Measurements from ENCODE around the gene ATRN.
A peak's percentile ranks its signal among the peaks of the same experiment; 100 is the strongest.
"Not testable (repeated sequence)": the region's sequence is repeated elsewhere in the genome, so short reads cannot be mapped to it uniquely, and the experiment has no call there.

Gene ATRN

DNA sequence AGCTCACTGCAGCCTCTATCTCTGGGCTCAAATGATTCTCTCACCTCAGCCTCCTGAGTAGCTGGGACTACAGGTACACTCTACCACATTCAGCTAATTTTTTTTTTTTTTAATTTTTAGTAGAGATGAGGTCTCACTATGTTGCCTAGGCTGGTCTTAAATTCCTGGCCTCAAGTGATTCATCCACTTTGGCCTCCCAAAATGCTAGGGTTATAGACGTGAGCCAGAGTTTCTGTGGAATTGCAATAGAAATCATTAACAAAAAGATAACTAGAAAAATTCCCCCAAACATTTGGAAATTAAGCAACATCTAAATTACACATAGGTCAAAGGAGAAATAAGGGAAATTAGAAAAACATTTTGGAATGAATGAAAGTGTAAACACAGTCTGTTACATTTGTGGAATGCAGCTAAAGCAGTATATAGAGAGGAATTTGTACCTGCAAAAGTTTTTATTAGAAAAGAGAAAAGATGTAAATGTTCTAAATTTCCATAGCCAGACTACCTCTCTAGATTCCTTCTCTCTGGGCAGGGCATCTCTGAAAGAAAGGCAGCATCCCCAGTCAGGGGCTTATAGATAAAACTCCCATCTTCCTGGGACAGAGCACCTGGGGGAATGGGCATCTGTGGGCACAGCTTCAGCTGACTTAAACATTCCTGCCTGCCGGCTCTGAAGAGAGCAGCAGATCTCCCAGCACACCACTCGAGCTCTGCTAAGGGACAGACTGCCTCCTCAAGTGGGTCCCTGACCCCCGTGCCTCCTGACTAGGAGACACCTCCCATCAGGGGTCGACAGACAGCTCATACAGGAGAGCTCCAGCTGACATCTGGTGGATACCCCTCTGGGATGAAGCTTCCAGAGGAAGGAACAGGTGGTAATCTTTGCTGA lies 51.3 kb downstream of the ATRN start:
- no peak for DNase-seq

DNA sequence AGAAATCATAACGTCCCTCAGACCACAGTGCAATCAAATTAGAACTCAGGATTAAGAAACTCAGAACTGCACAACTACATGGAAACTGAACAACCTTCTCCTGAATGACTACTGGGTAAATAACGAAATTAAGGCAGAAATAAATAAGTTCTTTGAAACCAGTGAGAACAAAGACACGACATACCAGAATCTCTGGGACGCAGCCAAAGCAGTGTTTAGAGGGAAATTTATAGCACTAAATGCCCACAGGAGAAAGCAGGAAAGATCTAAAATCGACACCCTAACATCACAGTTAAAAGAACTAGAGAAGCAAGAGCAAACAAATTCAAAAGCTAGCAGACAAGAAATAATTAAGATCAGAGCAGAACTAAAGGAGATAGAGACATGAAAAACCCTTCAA lies 53.9 kb downstream of the ATRN start:
- DNase-seq, result not testable (repeated sequence)

GRCh38 chr20:3532089-3532615 lies 61.3 kb downstream of the ATRN start:
- no peak for DNase-seq

- DNase-seq, result not testable (repeated sequence)
Observed at GRCh38 chr20:3537733-3538132, 66.9 kb downstream of the ATRN start.

- DNase-seq, result no peak
Observed at GRCh38 chr20:3539311-3540107, 68.7 kb downstream of the ATRN start.

GRCh38 chr20:3541887-3542721 lies 71.3 kb downstream of the ATRN start:
- no peak for DNase-seq

GRCh38 chr20:3543901-3544507 lies 73.2 kb downstream of the ATRN start:
- DNase-seq, result no peak

- DNase-seq, result no peak
Observed at GRCh38 chr20:3545401-3545925, 74.6 kb downstream of the ATRN start.

GRCh38 chr20:3547906-3548305 lies 77.1 kb downstream of the ATRN start:
- no peak for DNase-seq

DNA sequence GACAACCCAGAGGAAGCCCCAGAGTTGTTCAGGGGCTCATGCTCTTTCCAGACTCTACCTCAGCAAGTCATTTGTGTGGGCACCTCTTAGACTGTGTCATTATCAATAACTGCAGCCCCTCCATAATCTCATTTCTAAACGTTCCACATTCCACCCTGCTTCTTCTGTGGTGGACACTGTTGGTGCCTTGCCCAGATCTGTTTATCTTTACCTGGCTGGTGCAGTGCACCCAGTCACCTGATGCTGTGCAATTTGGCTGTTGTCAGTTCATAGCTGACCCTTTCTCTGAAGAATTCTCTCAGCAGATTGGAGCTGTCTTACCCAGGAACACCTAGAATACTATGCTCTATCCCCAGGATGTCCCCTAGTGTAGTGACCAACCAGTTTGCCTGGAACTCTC lies 80.0 kb downstream of the ATRN start:
- DNase-seq, result no peak

DNA sequence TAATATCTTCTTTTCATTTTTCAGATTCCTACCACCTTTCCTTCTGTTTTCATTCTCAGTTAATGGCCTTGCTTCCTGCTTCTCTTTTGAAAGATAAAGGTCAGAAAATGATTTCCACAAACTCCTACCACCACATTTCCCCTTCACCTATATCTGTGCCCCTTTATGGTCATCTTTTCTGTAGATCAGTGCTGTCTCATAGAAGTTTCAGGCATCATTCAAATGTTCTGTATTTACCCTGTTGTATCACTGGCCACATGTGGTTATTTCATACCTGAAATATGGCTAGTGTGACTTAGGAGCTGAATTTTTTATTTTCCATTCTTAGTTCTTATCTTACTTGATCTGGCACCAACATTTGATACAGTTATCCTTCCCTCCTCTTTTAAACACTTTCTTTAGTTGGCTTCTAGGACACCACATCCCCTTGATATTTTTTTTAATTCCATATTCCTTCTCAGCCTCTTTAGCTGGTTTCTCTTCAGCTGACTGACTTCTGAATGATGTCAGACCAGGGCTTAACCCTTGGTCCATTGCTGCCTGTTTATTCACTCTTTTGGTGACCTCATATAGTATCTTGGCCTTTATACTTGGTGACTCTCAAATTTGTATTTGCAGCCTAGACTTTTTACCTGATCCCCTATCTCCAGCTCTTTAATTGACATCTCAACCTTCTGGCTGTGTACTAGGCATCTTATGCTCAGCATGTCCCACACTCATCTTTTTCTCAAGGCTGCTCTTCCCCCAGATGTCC lies 81.0 kb downstream of the ATRN start:
- DNase-seq, result no peak

GRCh38 chr20:3553663-3554062 lies 82.8 kb downstream of the ATRN start:
- no peak for DNase-seq

GRCh38 chr20:3557237-3557785 lies 86.5 kb downstream of the ATRN start:
- no peak for DNase-seq

- no peak for DNase-seq
Observed at GRCh38 chr20:3559231-3559630, 88.4 kb downstream of the ATRN start.

DNA sequence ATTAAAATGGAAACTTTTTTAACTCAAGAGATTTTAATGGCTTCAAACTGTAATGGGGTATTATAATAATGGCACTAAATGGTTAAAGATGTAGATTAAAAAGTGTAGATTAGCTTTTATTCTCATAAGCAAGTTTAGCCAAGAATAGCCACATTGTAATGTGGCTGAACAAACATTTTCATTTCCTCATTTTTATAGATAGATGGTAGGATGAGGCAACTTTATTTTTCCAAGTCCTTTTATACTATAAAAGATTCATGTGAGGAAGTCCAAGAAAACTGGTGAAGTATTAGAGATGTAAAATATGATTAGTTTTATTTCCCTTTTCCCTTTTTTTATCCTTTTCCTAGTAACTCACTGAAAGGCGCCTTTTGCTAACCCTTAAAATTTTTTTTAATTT lies 88.8 kb downstream of the ATRN start:
- no peak for DNase-seq

GRCh38 chr20:3560162-3560561 lies 89.3 kb downstream of the ATRN start:
- DNase-seq, result no peak

DNA sequence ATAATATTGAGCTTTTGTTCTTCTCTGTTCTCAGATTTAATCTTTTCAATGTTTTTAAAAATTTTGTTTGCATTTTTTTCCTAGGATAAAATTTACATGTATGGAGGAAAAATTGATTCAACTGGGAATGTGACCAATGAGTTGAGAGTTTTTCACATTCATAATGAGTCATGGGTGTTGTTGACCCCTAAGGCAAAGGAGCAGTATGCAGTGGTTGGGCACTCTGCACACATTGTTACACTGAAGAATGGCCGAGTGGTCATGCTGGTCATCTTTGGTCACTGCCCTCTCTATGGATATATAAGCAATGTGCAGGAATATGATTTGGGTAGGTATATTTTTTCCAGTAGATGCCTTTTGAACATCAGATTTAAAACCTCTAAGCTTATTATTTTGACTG lies 89.8 kb downstream of the ATRN start:
- no peak for DNase-seq

DNA sequence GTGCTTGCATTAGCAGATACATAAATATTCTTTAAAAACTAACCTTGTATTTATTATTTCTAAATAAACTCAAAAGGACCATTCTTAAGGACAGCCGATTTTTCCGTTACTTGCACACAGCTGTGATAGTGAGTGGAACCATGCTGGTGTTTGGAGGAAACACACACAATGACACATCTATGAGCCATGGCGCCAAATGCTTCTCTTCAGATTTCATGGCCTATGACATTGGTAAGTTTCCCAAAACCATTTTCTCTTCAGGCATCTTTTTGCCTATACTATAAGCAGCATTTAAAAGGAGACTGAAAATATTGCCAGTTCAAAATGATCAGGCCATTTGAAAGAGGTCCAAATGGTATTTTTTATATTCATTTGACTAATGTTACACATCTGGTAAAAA lies 92.3 kb downstream of the ATRN start:
- DNase-seq, result no peak

GRCh38 chr20:3563548-3564177 lies 92.8 kb downstream of the ATRN start:
- peak; percentile 54 for DNase-seq

DNA sequence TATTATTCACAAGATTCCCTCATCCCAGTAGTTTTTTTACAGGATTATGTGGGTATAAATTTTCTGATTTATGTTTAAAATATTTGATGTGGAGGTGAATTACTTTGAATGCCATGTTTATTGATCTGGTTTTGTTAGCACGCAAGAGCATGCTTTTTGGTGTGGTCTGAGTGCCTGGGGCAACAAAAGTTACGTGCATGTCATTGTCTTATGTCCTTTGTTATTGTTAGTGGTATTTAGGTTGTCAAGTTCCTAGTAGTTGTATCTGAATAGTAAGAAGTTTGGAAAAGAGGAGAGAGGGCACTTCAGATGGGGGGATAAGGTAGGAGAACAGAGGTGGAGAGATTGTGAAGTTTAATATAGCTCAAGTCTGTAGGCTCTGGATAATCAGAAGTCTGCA lies 95.0 kb downstream of the ATRN start:
- no peak for DNase-seq

DNA sequence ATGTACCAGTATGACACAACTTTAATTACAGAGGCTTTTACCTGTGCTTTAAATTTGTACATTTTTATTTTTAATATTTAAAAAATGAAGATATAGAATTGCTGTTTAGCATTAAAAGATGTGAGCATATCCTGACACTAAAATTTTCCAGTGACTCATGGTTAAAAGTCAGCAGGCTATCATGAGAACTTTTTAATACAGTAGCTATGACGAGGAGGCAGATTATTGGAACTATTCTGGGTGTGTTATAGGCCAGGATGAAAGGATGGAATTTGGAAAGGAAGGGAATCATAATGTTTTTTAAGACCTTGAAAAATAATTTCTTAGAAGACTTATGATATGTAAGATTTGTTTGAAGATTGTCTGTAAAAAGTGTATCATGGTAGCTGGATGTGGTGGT lies 101.3 kb downstream of the ATRN start:
- DNase-seq, result no peak
